B cell (primary cell): ENCODE data around the gene ITGA5. TPM values are rescaled to one million over a fixed set of nuclear protein-coding genes. Genes with fewer than 3 reads are reported as not detected.

Experiments
- ATAC-seq: fragments of 200-7000 bp; cut with Tn5 transposase; one replicate; pipeline ENCODE4 v1.10.0; 2021; ENCODE audit warnings: low read depth, mild to moderate bottlenecking, moderate number of reproducible peaks, moderate library complexity
- CTCF ChIA-PET: fragments of 350-600 bp; sonication (Branson Sonifier 250); formaldehyde crosslinking; loops from one replicate; lab custom pipeline; 2021; ENCODE audit warnings: antibody characterized with exemption, inconsistent platforms; lab: Charles Lee
- POLR2A ChIA-PET: fragments of 350-600 bp; sonication (Branson Sonifier 250); formaldehyde crosslinking; loops from one replicate; lab custom pipeline; 2021; ENCODE audit warnings: antibody characterized with exemption; lab: Charles Lee
- DNase-seq: peaks from one replicate; pipeline ENCODE4 v3.0.0; 2013
- H2AFZ ChIP-seq: 2 replicates; pipeline ENCODE4 v1.6.1; 2012; ENCODE audit warnings: mild to moderate bottlenecking, low read depth, low read length; ENCODE audit not compliant: insufficient read depth, poor library complexity, severe bottlenecking
- H3K27ac ChIP-seq, 2 donors: 1 replicate in 1 of 2; 2 replicates in 1 of 2; pipeline ENCODE4 v1.5.1; 2012 to 2013; ENCODE audit warnings: low read length in 2 of 2, mild to moderate bottlenecking in 2 of 2, moderate library complexity in 1 of 2
- H3K27me3 ChIP-seq, 4 experiments: fragments of 200-600 bp in 1 of 4; sonication (generic) in 1 of 4; replicated peaks in 1 of 4; 1 replicate in 2 of 4; 2 replicates in 2 of 4; pipeline versions ENCODE4 v1.6.1 to v1.7.0; 2013 to 2016; ENCODE audit warnings: low read length in 3 of 4, mild to moderate bottlenecking in 2 of 4, mixed read lengths in 1 of 4, moderate library complexity in 1 of 4; ENCODE audit not compliant: insufficient read depth in 4 of 4, control insufficient read depth in 3 of 4; ENCODE audit errors: control extremely low read depth in 1 of 4
- H3K36me3 ChIP-seq, 2 experiments: replicated peaks in 1 of 2; 1 replicate in 1 of 2; 2 replicates in 1 of 2; pipeline versions ENCODE4 v1.6.1 to v1.7.1; 2013; ENCODE audit warnings: low read length in 1 of 2; ENCODE audit not compliant: insufficient read depth in 2 of 2, control insufficient read depth in 1 of 2; ENCODE audit errors: control extremely low read depth in 1 of 2, extremely low read depth in 1 of 2
- H3K4me1 ChIP-seq, 2 donors: fragments of 200-600 bp in 1 of 2; sonication (generic) in 1 of 2; 1 replicate in 1 of 2; 2 replicates in 1 of 2; pipeline versions ENCODE4 v1.5.1 to v1.6.1; 2013 to 2017; ENCODE audit warnings: low read length in 2 of 2; ENCODE audit not compliant: control insufficient read depth in 2 of 2, insufficient read depth in 2 of 2
- H3K4me2 ChIP-seq: replicated peaks from 2 replicates; pipeline ENCODE3; 2012; ENCODE audit warnings: mild to moderate bottlenecking, low read depth, low read length; ENCODE audit not compliant: poor library complexity, severe bottlenecking
- H3K4me3 ChIP-seq, 5 experiments: fragments of 200-600 bp in 1 of 5; sonication (generic) in 1 of 5; 1 replicate in 3 of 5; 2 replicates in 2 of 5; pipeline versions ENCODE4 v1.5.1 to v1.7.0; 2011 to 2016; ENCODE audit warnings: low read length in 4 of 5, mild to moderate bottlenecking in 4 of 5, low read depth in 2 of 5, control low read depth in 1 of 5, moderate library complexity in 1 of 5; ENCODE audit not compliant: insufficient read depth in 1 of 5; ENCODE audit errors: control extremely low read depth in 1 of 5, extremely low read depth in 1 of 5
- H3K79me2 ChIP-seq: fragments of 200-600 bp; sonication (generic); one replicate; pipeline ENCODE4 v1.6.0; 2016; ENCODE audit warnings: low read length; ENCODE audit not compliant: control insufficient read depth, insufficient read depth
- H3K9ac ChIP-seq: fragments of 200-600 bp; sonication (generic); 2 replicates; pipeline ENCODE4 v1.6.1; 2017; ENCODE audit warnings: mild to moderate bottlenecking, low read length, moderate library complexity
- H3K9me3 ChIP-seq, 3 donors: one replicate each; pipeline versions ENCODE4 v1.6.1 to v1.7.1; 2013; ENCODE audit warnings: low read length in 2 of 3; ENCODE audit not compliant: control insufficient read depth in 2 of 3, insufficient read depth in 1 of 3; ENCODE audit errors: control extremely low read depth in 1 of 3
- H4K20me1 ChIP-seq: 2 replicates; pipeline ENCODE4 v1.6.0; 2012; ENCODE audit warnings: mild to moderate bottlenecking, low read length; ENCODE audit not compliant: insufficient read depth, control insufficient read depth, poor library complexity, severe bottlenecking
- H3K27ac Mint-ChIP-seq: one replicate; pipeline ENCODE4 v1.8.0; 2021; ENCODE audit warnings: mixed read lengths
- H3K27me3 Mint-ChIP-seq: one replicate; pipeline ENCODE4 v1.8.0; 2021; ENCODE audit warnings: mixed read lengths
- H3K4me1 Mint-ChIP-seq: one replicate; pipeline ENCODE4 v1.8.0; 2021; ENCODE audit warnings: mixed read lengths
- H3K4me3 Mint-ChIP-seq: one replicate; pipeline ENCODE4 v1.8.0; 2021; ENCODE audit warnings: mixed read lengths
- H3K9me3 Mint-ChIP-seq: one replicate; pipeline ENCODE4 v1.8.0; 2022; ENCODE audit warnings: mixed read lengths; ENCODE audit not compliant: insufficient read depth
- CTCF ChIP-seq: fragments of 200-600 bp; IDR thresholded peaks from one replicate; pipeline ENCODE4 v1.8.0; 2022; ENCODE audit warnings: antibody characterized with exemption, mild to moderate bottlenecking
- EZH2 ChIP-seq: IDR thresholded peaks from 2 replicates; pipeline ENCODE4 v1.6.1; 2012; ENCODE audit warnings: borderline replicate concordance, low read depth, mild to moderate bottlenecking, moderate library complexity, low read length; ENCODE audit not compliant: insufficient read depth, poor library complexity, severe bottlenecking
- WGBS: methylation state at CpG from one replicate; pipeline ENCODE4 v1.1.5; 2013; ENCODE audit warnings: missing lambda C conversion rate; ENCODE audit not compliant: insufficient coverage; 5-methylcytosine and 5-hydroxymethylcytosine counted together
- intact Hi-C: fragments of 100-400 bp; cut with micrococcal nuclease; formaldehyde crosslinking; loops from one replicate; pipeline ENCODE4 v1.10.0; 2022
- polyA plus RNA-seq: library from polyadenylated mRNA; depleted of rRNA; stranded (reverse); fragments of >200 nt; gene quantifications from 2 replicates; pipeline ENCODE4 v1.2.3, GENCODE V29; 2012
- total RNA-seq, 2 donors: library from RNA; stranded (reverse); fragments of 120-200 nt in 1 of 2; gene quantifications; 1 replicate in 1 of 2; 2 replicates in 1 of 2; pipeline versions ENCODE4 v1.2.3 to v1.2.4, GENCODE V29; 2013 to 2022

The ITGA5 gene
- total and polyA plus RNA-seq, 2 donors (not counting 1 experiment from before 2014, with no cell fraction given) = 3.6 to 6.1 TPM

GRCh38 chr12:54379398-54380201 lies 39.5 kb downstream of the ITGA5 start:
- 31% methylated on average over 17 of the region's 19 CpGs for WGBS
- Histone ChIP-seq H3K27me3 (no peaks in the 10 kb centered on the region), H3K4me3 (peak overlapping the region in 3 of 5 experiments; percentile 11 to 43 (median 40)), H3K9ac (peak overlapping the region; percentile 30), H3K4me2 (peak overlapping the region; percentile 68), H4K20me1 (peaks cover 8% of the 10 kb centered on the region), H3K36me3 (peaks cover 0 to 28% of the 10 kb centered on the region in 2 experiments), H3K9me3 (no peaks in the 10 kb centered on the region), H3K4me1 (peaks cover 26 to 45% of the 10 kb centered on the region in 2 donors), H3K79me2 (peaks cover 35% of the 10 kb centered on the region), H2AFZ (peak overlapping the region; percentile 69), H3K27ac (no peak overlapping the region)
- intact Hi-C loops = loop anchor here (1.0 kb wide), 1 partner anchor 11 kb away; no protein-coding TSS in a partner anchor
- DNase-seq (peak; percentile 88), ATAC-seq (peak; percentile 90)
- no peaks in the 10 kb centered on the region for H3K9me3 Mint-ChIP-seq
- ChIA-PET POLR2A (interaction anchor here (0.5 kb wide), 1 partner anchor 168 kb away, joined by 3 read pairs; no protein-coding TSS in a partner anchor), CTCF (interaction anchor here (0.6 to 5.0 kb wide), 34 partner anchors 8 to 392 kb away, joined by 3 to 49 read pairs (median 4); partner anchors contain the start of genes COPZ1, HNRNPA1 and NCKAP1L)
- TF ChIP-seq EZH2 (no peak), CTCF (peak; percentile 100)
- H3K4me1 Mint-ChIP-seq = peaks cover 35% of the 10 kb centered on the region
- H3K4me3 Mint-ChIP-seq = peak overlapping the region; percentile 77
- H3K27ac Mint-ChIP-seq = peak overlapping the region; percentile 62
- no peaks in the 10 kb centered on the region for H3K27me3 Mint-ChIP-seq
